A549 (cell line): ENCODE measurements around the gene OLIG1.

Experiments used
- CEBPB ChIP-seq, 2 experiments: fragments of >200 bp in 1 of 2; sonication (Bioruptor Twin) in 1 of 2; formaldehyde crosslinking in 1 of 2; IDR thresholded peaks; 2 replicates each; pipeline ENCODE4 v1.6.1; 2012 to 2016
- CTCF ChIP-seq: fragments of >200 bp; sonication (Bioruptor Twin); formaldehyde crosslinking; IDR thresholded peaks from 3 replicates; pipeline ENCODE4 v1.5.1; 2016
- HDAC2 ChIP-seq: fragments of 200-600 bp; sonication (generic); IDR thresholded peaks from 2 replicates; pipeline ENCODE4 v1.6.1; 2016
- HOXA7 ChIP-seq: fragments of 250-450 bp; sonication (Bioruptor Pico); IDR thresholded peaks from 2 replicates; pipeline ENCODE4 v1.5.0; 2020; ENCODE audit warnings: mild to moderate bottlenecking, moderate library complexity
- NPAS2 ChIP-seq: fragments of 250-450 bp; sonication (Bioruptor Pico); IDR thresholded peaks from 2 replicates; pipeline ENCODE4 v1.8.0; 2022; ENCODE audit warnings: mild to moderate bottlenecking, moderate library complexity, borderline replicate concordance
- POLR2A ChIP-seq: IDR thresholded peaks from 2 replicates; pipeline ENCODE4 v1.6.1; 2012; ENCODE audit warnings: mild to moderate bottlenecking, low read length
- RARB ChIP-seq: fragments of 250-450 bp; sonication (Bioruptor Pico); IDR thresholded peaks from 2 replicates; pipeline ENCODE4 v1.8.0; 2021; ENCODE audit warnings: mild to moderate bottlenecking, moderate library complexity
- RFX5 ChIP-seq: fragments of 450-650 bp; IDR thresholded peaks from 2 replicates; pipeline ENCODE4 v1.7.1; 2014; ENCODE audit warnings: antibody characterized with exemption, mild to moderate bottlenecking, moderate library complexity

GRCh38 chr21:33063907-33064622 lies 5.9 kb upstream of the OLIG1 start:
- TF ChIP-seq RFX5 (no peak), NPAS2 (CRISPR knock-in tag) (no peak), CTCF (no peak), CEBPB (IDR thresholded peaks at IDR 0.05) (no peak), POLR2A (no peak), RARB (CRISPR knock-in tag) (no peak), HDAC2 (no peak), HOXA7 (CRISPR knock-in tag) (no peak)
